Trophoblast cell (in vitro differentiated cells and primary cell): ENCODE results near the gene CACNA1C.

Source experiments
- DNase-seq, 2 donors: peaks; one replicate each; pipeline ENCODE4 v3.0.0-alpha.2; 2016
- H2AFZ ChIP-seq: 2 replicates; pipeline ENCODE4 v1.6.1; 2013; ENCODE audit warnings: low read length, moderate library complexity, mild to moderate bottlenecking; ENCODE audit not compliant: insufficient read depth, poor library complexity
- H2AK5ac ChIP-seq: 2 replicates; pipeline ENCODE4 v1.6.1; 2013; ENCODE audit warnings: mild to moderate bottlenecking, low read length
- H2BK120ac ChIP-seq: 2 replicates; pipeline ENCODE4 v1.6.1; 2013; ENCODE audit warnings: low read length, mild to moderate bottlenecking, moderate library complexity; ENCODE audit not compliant: insufficient read depth, poor library complexity
- H2BK12ac ChIP-seq: 2 replicates; pipeline ENCODE4 v1.6.1; 2013; ENCODE audit warnings: mild to moderate bottlenecking, low read length, moderate library complexity
- H2BK5ac ChIP-seq: 2 replicates; pipeline ENCODE4 v1.6.1; 2013; ENCODE audit warnings: low read length, low read depth, moderate library complexity, mild to moderate bottlenecking; ENCODE audit not compliant: poor library complexity
- H3K14ac ChIP-seq: 2 replicates; pipeline ENCODE4 v1.6.1; 2013; ENCODE audit warnings: mild to moderate bottlenecking, low read length
- H3K18ac ChIP-seq: 2 replicates; pipeline ENCODE4 v1.6.1; 2013; ENCODE audit warnings: mild to moderate bottlenecking, low read length
- H3K23ac ChIP-seq: 2 replicates; pipeline ENCODE4 v1.6.1; 2013; ENCODE audit warnings: low read length
- H3K27ac ChIP-seq: 2 replicates; pipeline ENCODE4 v1.5.1; 2013; ENCODE audit warnings: low read depth, mild to moderate bottlenecking, inconsistent platforms, low read length, moderate library complexity
- H3K27me3 ChIP-seq: 2 replicates; pipeline ENCODE4 v1.6.1; 2013; ENCODE audit warnings: inconsistent platforms, mild to moderate bottlenecking, low read length, moderate library complexity; ENCODE audit not compliant: insufficient read depth
- H3K36me3 ChIP-seq, 2 experiments: 1 replicate in 1 of 2; 2 replicates in 1 of 2; pipeline ENCODE4 v1.6.1; 2013; ENCODE audit warnings: low read length in 2 of 2, mild to moderate bottlenecking in 2 of 2, moderate library complexity in 1 of 2; ENCODE audit not compliant: insufficient read depth in 2 of 2, control insufficient read depth in 1 of 2
- H3K4ac ChIP-seq: 2 replicates; pipeline ENCODE4 v1.6.1; 2013; ENCODE audit warnings: low read depth, mild to moderate bottlenecking, low read length, moderate library complexity
- H3K4me1 ChIP-seq, 2 experiments: 1 replicate in 1 of 2; 2 replicates in 1 of 2; pipeline ENCODE4 v1.6.1; 2013; ENCODE audit warnings: low read length in 2 of 2, mild to moderate bottlenecking in 2 of 2, moderate library complexity in 1 of 2; ENCODE audit not compliant: insufficient read depth in 2 of 2, control insufficient read depth in 1 of 2
- H3K4me2 ChIP-seq: 2 replicates; pipeline ENCODE4 v1.6.1; 2013; ENCODE audit warnings: inconsistent platforms, mild to moderate bottlenecking, low read length, moderate library complexity
- H3K4me3 ChIP-seq: 2 replicates; pipeline ENCODE4 v1.5.1; 2013; ENCODE audit warnings: mild to moderate bottlenecking, low read depth, low read length, inconsistent platforms
- H3K79me1 ChIP-seq: one replicate; pipeline ENCODE4 v1.6.1; 2013; ENCODE audit warnings: low read length
- H3K79me2 ChIP-seq: 2 replicates; pipeline ENCODE4 v1.6.1; 2013; ENCODE audit warnings: low read length, mild to moderate bottlenecking; ENCODE audit not compliant: control insufficient read depth, insufficient read depth, poor library complexity
- H3K9ac ChIP-seq: 2 replicates; pipeline ENCODE4 v1.6.1; 2013; ENCODE audit warnings: mild to moderate bottlenecking, low read length
- H3K9me3 ChIP-seq: 2 replicates; pipeline ENCODE4 v1.6.1; 2013; ENCODE audit warnings: low read depth, mild to moderate bottlenecking, control low read depth, inconsistent platforms, low read length; ENCODE audit not compliant: insufficient read depth
- H4K12ac ChIP-seq: 2 replicates; pipeline ENCODE4 v1.6.1; 2013; ENCODE audit warnings: low read depth, mild to moderate bottlenecking, low read length, moderate library complexity
- H4K8ac ChIP-seq: 2 replicates; pipeline ENCODE4 v1.6.1; 2013; ENCODE audit warnings: low read depth, mild to moderate bottlenecking, low read length, moderate library complexity
- H4K91ac ChIP-seq: one replicate; pipeline ENCODE4 v1.6.1; 2013; ENCODE audit warnings: low read depth, mild to moderate bottlenecking, low read length, moderate library complexity
- WGBS: extraction: QIAGEN DNeasy Blood & Tissue Kit; methylation state at CpG from one replicate; pipeline ENCODE4 v1.1.7; 2013; ENCODE audit warnings: missing lambda C conversion rate; ENCODE audit not compliant: insufficient read length, insufficient coverage; ENCODE audit errors: extremely low coverage; 5-methylcytosine and 5-hydroxymethylcytosine counted together

CACNA1C gene

DNA sequence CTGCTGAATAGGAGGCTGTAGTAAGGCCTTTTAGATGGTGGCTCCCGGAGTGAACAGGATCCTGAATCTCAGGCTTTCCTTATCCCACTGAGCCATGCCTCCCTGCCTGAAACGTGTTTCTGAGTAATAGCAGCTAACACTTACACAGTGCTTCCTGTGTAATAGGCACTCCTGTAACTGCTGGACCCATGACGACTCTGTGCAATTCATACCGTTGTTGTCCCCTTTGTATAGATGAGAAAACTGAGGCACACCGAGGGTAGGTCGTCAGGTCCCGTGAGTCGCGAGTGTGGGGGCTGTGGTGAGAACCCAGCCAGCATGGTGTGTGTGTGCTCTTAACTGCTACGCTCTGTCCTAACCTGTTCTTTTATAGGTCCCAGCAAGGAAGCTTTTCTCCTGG lies 193.6 kb downstream of the CACNA1C start:
- Histone ChIP-seq H3K9me3 (no peaks in the 10 kb centered on the region), H3K4me3 (no peak overlapping the region), H3K36me3 (no peaks in the 10 kb centered on the region), H4K91ac (no peak overlapping the region), H2AFZ (no peak overlapping the region), H2AK5ac (no peak overlapping the region), H3K4me2 (no peak overlapping the region), H3K4ac (no peak overlapping the region), H2BK120ac (no peak overlapping the region), H3K14ac (no peak overlapping the region), H2BK5ac (no peak overlapping the region), H3K79me2 (no peaks in the 10 kb centered on the region), H3K4me1 (peaks cover 5 to 7% of the 10 kb centered on the region in 2 experiments), H3K23ac (no peak overlapping the region), H2BK12ac (no peak overlapping the region), H3K79me1 (no peaks in the 10 kb centered on the region), H3K9ac (no peak overlapping the region), H4K8ac (no peak overlapping the region), H3K27ac (no peak overlapping the region), H3K27me3 (no peaks in the 10 kb centered on the region), H4K12ac (no peak overlapping the region), H3K18ac (no peak overlapping the region)
- no CpG with 5 or more reads among the region's 10 CpGs for WGBS
- DNase-seq: no peak

DNA sequence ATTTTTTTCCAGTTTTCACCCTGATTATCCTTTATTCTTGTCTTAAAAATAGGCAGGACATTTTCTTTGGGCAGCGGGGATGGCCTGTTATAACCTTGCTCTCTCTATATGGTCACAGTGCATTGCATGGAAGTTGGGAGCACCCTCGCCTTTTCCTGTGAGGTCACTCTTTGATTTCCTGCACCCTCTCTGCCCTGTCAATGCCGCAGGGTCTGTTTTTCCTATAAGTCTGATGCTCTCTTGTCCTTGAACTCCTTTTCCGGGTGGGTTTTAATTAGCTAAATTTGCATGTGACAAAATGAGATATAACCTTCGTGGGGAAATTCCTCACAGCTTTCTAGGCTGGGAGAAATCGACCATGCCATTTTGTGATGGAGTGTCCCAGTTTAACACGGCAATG lies 194.3 kb downstream of the CACNA1C start:
- Histone ChIP-seq H3K18ac (no peak overlapping the region), H2BK5ac (no peak overlapping the region), H3K14ac (no peak overlapping the region), H3K9me3 (no peaks in the 10 kb centered on the region), H2AK5ac (no peak overlapping the region), H4K8ac (no peak overlapping the region), H3K27ac (no peak overlapping the region), H3K23ac (no peak overlapping the region), H3K4me2 (no peak overlapping the region), H2AFZ (no peak overlapping the region), H3K4ac (no peak overlapping the region), H3K79me2 (no peaks in the 10 kb centered on the region), H3K27me3 (no peaks in the 10 kb centered on the region), H4K12ac (no peak overlapping the region), H2BK120ac (no peak overlapping the region), H3K79me1 (no peaks in the 10 kb centered on the region), H2BK12ac (no peak overlapping the region), H3K4me1 (peaks cover 6 to 7% of the 10 kb centered on the region in 2 experiments), H3K4me3 (no peak overlapping the region), H4K91ac (no peak overlapping the region), H3K36me3 (no peaks in the 10 kb centered on the region), H3K9ac (no peak overlapping the region)
- no CpG with 5 or more reads among the region's 7 CpGs for WGBS
- DNase-seq: no peak

DNA sequence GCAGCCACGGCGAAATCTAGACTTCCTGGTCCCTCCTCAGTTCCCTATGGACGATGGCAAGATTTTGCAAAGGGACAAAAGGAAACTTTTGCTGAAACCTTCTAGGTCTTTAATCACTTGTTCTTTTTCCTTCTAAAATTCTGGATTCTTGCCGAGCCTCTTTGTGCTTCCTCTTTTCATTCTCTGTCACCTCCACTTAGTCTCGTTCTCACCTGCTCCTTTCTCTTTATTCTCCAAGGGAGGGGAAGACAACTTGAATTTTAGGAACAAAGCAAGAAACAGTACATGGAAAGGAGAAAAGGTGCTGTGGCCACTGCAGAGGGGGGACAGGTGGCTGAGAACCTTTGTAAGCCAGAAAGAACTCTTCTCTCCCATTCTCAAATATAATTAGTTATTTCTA lies 194.8 kb downstream of the CACNA1C start:
- no peak overlapping the region for H3K18ac ChIP-seq
- H2BK5ac ChIP-seq: no peak overlapping the region
- no peak overlapping the region for H3K27ac ChIP-seq
- no peak overlapping the region for H2AK5ac ChIP-seq
- H3K23ac ChIP-seq: no peak overlapping the region
- H4K12ac ChIP-seq: no peak overlapping the region
- no peaks in the 10 kb centered on the region for H3K27me3 ChIP-seq
- no peak overlapping the region for H3K4me2 ChIP-seq
- H3K4me3 ChIP-seq: no peak overlapping the region
- no peak overlapping the region for H3K14ac ChIP-seq
- H2BK120ac ChIP-seq: no peak overlapping the region
- no CpG with 5 or more reads among the region's 5 CpGs for WGBS
- no peak overlapping the region for H2AFZ ChIP-seq
- H3K36me3 ChIP-seq: no peaks in the 10 kb centered on the region
- DNase-seq: no peak
- H3K4ac ChIP-seq: no peak overlapping the region
- peaks cover 7 to 9% of the 10 kb centered on the region in 2 experiments for H3K4me1 ChIP-seq
- no peak overlapping the region for H3K9ac ChIP-seq
- H2BK12ac ChIP-seq: no peak overlapping the region
- H3K79me2 ChIP-seq: no peaks in the 10 kb centered on the region
- no peak overlapping the region for H4K91ac ChIP-seq
- no peaks in the 10 kb centered on the region for H3K9me3 ChIP-seq
- no peak overlapping the region for H4K8ac ChIP-seq
- no peaks in the 10 kb centered on the region for H3K79me1 ChIP-seq

DNA sequence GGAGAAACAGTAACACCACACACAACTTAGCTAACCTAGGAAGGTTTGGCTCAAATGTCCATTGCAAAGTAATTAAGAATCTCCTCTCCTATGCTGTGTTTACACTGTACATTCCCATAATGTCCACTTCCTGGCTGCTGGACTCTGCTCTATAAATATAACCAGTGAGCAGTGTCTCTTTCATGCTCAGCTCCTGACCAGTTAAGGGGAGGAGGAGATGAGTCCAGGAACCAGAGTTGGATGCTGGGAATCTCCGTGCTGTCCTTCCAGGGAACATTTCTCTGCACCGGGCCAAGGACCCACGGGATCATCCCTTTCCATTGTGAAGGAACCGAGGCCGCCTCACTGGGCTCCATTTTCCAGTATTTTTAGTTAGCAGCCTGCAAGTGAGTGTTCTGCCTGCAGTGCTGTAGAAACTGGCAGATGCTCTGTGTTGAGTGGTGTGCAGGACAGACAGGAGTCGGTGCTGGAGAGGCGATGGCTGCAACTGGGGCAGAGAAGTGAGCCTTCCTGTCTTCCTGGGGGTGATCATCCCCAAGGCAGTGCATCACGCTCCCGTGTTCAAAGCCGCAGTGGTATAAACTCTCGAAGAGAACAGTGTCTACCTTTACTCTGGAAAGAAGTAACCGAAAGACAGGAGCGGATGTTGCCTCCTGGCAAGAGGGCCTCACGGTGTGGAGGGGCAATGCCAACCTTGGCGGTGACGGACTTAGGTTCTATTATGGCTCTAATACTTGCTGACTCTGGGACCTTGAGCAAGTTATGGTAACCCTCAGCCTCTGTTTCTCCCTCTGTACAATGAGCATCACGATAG lies 195.5 kb downstream of the CACNA1C start:
- Histone ChIP-seq H3K36me3 (no peaks in the 10 kb centered on the region), H2BK120ac (no peak overlapping the region), H3K4me3 (no peak overlapping the region), H2AFZ (no peak overlapping the region), H3K9ac (no peak overlapping the region), H3K14ac (no peak overlapping the region), H4K12ac (no peak overlapping the region), H3K9me3 (no peaks in the 10 kb centered on the region), H2BK12ac (no peak overlapping the region), H3K4me1 (peaks cover 7 to 9% of the 10 kb centered on the region in 2 experiments), H3K4ac (no peak overlapping the region), H2BK5ac (no peak overlapping the region), H3K4me2 (no peak overlapping the region), H3K27ac (no peak overlapping the region), H4K8ac (no peak overlapping the region), H3K18ac (no peak overlapping the region), H3K79me1 (no peaks in the 10 kb centered on the region), H3K23ac (no peak overlapping the region), H3K27me3 (no peaks in the 10 kb centered on the region), H2AK5ac (no peak overlapping the region), H3K79me2 (no peaks in the 10 kb centered on the region), H4K91ac (no peak overlapping the region)
- DNase-seq: no peak
- no CpG with 5 or more reads among the region's 17 CpGs for WGBS
